Astrocyte (in vitro differentiated cells and primary cell): Measurements from ENCODE around the gene LMNA. TPM values are rescaled to one million over a fixed set of nuclear protein-coding genes. Genes with fewer than 3 reads are reported as not detected.
"Not testable (repeated sequence)": the region's sequence is repeated elsewhere in the genome, so short reads cannot be mapped to it uniquely, and the experiment has no call there.

ENCODE experiments used
- DNase-seq: peaks from one replicate; pipeline ENCODE4 v3.0.0-alpha.2; 2010; ENCODE audit warnings: low read depth
- FAIRE-seq: peaks from 2 replicates; lab custom pipeline; 2011; peaks lifted over from hg19 to GRCh38; lab: Jason Lieb, UNC
- H2AFZ ChIP-seq: 2 replicates; pipeline ENCODE4 v1.6.0; 2012; ENCODE audit warnings: low read depth, low read length, inconsistent platforms
- H3K27ac ChIP-seq: 2 replicates; pipeline ENCODE4 v1.5.1; 2011; ENCODE audit warnings: low read depth, low read length, inconsistent platforms
- H3K27me3 ChIP-seq: 2 replicates; pipeline ENCODE4 v1.6.0; 2011; ENCODE audit warnings: low read length, inconsistent platforms; ENCODE audit not compliant: insufficient read depth
- H3K36me3 ChIP-seq: 2 replicates; pipeline ENCODE4 v1.5.1; 2011; ENCODE audit warnings: low read length, inconsistent platforms; ENCODE audit not compliant: insufficient read depth
- H3K4me1 ChIP-seq: 2 replicates; pipeline ENCODE4 v1.5.1; 2011; ENCODE audit warnings: low read length, inconsistent platforms; ENCODE audit not compliant: insufficient read depth
- H3K4me2 ChIP-seq: 2 replicates; pipeline ENCODE4 v1.6.0; 2012; ENCODE audit warnings: low read length, inconsistent platforms
- H3K4me3 ChIP-seq: 2 replicates; pipeline ENCODE4 v1.5.1; 2011; ENCODE audit warnings: low read depth, mild to moderate bottlenecking, low read length, inconsistent platforms; ENCODE audit not compliant: insufficient read depth
- H3K79me2 ChIP-seq: 2 replicates; pipeline ENCODE4 v1.6.0; 2012; ENCODE audit warnings: mild to moderate bottlenecking, low read length, inconsistent platforms; ENCODE audit not compliant: insufficient read depth
- H3K9ac ChIP-seq: 2 replicates; pipeline ENCODE4 v1.6.0; 2012; ENCODE audit warnings: mild to moderate bottlenecking, low read length, inconsistent platforms
- H3K9me3 ChIP-seq: 2 replicates; pipeline ENCODE4 v1.5.1; 2012; ENCODE audit warnings: low read depth, mild to moderate bottlenecking, low read length, inconsistent platforms; ENCODE audit not compliant: insufficient read depth
- H4K20me1 ChIP-seq: 2 replicates; pipeline ENCODE4 v1.6.0; 2012; ENCODE audit warnings: low read length, inconsistent platforms; ENCODE audit not compliant: insufficient read depth
- H3K27ac Mint-ChIP-seq: one replicate; pipeline ENCODE4 v1.8.0; 2021; ENCODE audit warnings: mild to moderate bottlenecking, mixed read lengths; ENCODE audit not compliant: unreplicated experiment
- H3K27me3 Mint-ChIP-seq: one replicate; pipeline ENCODE4 v1.8.0; 2021; ENCODE audit warnings: low read depth, mixed read lengths; ENCODE audit not compliant: unreplicated experiment
- H3K36me3 Mint-ChIP-seq: one replicate; pipeline ENCODE4 v1.8.0; 2021; ENCODE audit warnings: low read depth, mixed read lengths; ENCODE audit not compliant: unreplicated experiment
- H3K4me1 Mint-ChIP-seq: one replicate; pipeline ENCODE4 v1.8.0; 2021; ENCODE audit warnings: low read depth, mixed read lengths; ENCODE audit not compliant: unreplicated experiment
- H3K4me3 Mint-ChIP-seq: one replicate; pipeline ENCODE4 v1.8.0; 2021; ENCODE audit warnings: mild to moderate bottlenecking, moderate library complexity, mixed read lengths; ENCODE audit not compliant: unreplicated experiment
- H3K9me3 Mint-ChIP-seq: one replicate; pipeline ENCODE4 v1.8.0; 2021; ENCODE audit warnings: mild to moderate bottlenecking, mixed read lengths; ENCODE audit not compliant: unreplicated experiment
- EZH2 ChIP-seq: IDR thresholded peaks from 2 replicates; pipeline ENCODE4 v1.6.1; 2012; ENCODE audit warnings: mild to moderate bottlenecking, low read length, inconsistent platforms; ENCODE audit not compliant: insufficient read depth
- total RNA-seq: library from RNA; stranded (reverse); gene quantifications from 2 replicates; pipeline ENCODE4 v1.2.1, GENCODE V29; 2021
- TF ChIP-seq, protein P1 (sequence below): IDR thresholded peaks from 2 replicates; pipeline ENCODE4 v1.5.1; 2011; ENCODE audit warnings: low read depth, mild to moderate bottlenecking, inconsistent platforms, low read length, moderate library complexity; ENCODE audit not compliant: insufficient read depth

Gene LMNA
- total RNA-seq, 1 donor from 2014 or later, result 464 TPM

DNA sequence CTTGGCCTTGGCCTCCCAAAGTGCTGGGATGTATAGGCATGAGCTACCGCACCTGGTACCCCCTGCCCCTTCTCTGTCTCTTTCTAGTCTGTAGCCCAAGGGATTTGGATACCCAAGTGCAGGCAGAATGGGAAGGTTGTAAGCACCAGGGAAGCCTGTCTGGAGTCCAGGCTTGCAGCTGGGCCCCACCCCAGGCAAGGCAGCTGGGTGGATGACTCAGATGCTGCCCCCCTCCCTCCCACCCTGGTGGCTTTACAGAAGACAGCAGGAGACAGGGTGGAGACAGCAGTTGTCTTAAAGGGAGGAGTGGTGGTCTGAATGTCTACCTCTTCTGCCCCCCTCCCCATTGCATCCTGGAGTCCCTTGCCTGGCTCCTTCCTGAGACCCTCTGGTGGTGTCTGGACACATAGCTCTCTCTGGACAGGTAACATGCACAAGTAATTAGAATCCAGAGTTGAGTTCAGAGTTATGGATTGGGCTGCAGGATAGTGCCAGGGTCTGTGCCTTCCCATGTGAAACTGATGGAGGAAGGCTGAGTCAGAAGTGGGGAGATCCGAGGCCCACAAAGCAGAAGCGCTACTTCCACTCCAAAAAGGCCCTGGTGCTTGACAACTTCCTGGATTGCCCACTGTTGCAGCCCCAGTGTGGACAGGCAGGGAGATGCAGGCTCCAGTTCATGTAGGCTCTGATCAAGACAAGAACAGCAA is 5.1 kb downstream of the LMNA start:
- H3K4me3 Mint-ChIP-seq, result peak overlapping the region; percentile 79
- Histone ChIP-seq H3K4me3 (peak overlapping the region; percentile 29), H3K9ac (peak overlapping the region; percentile 76), H4K20me1 (peaks cover 70% of the 10 kb centered on the region), H3K9me3 (no peaks in the 10 kb centered on the region), H3K36me3 (peaks cover 14% of the 10 kb centered on the region), H2AFZ (no peak overlapping the region), H3K4me1 (peaks cover 64% of the 10 kb centered on the region), H3K27me3 (no peaks in the 10 kb centered on the region), H3K4me2 (peak overlapping the region; percentile 84), H3K79me2 (peaks cover 99% of the 10 kb centered on the region), H3K27ac (peak overlapping the region; percentile 100)
- peak overlapping the region; percentile 83 for H3K27ac Mint-ChIP-seq
- H3K9me3 Mint-ChIP-seq, result no peaks in the 10 kb centered on the region
- peaks cover 12% of the 10 kb centered on the region for H3K36me3 Mint-ChIP-seq
- H3K27me3 Mint-ChIP-seq, result no peaks in the 10 kb centered on the region
- DNase-seq (peak; percentile 64), FAIRE-seq (no peak)
- no peak for TF ChIP-seq EZH2
- TF ChIP-seq, protein P1, sequence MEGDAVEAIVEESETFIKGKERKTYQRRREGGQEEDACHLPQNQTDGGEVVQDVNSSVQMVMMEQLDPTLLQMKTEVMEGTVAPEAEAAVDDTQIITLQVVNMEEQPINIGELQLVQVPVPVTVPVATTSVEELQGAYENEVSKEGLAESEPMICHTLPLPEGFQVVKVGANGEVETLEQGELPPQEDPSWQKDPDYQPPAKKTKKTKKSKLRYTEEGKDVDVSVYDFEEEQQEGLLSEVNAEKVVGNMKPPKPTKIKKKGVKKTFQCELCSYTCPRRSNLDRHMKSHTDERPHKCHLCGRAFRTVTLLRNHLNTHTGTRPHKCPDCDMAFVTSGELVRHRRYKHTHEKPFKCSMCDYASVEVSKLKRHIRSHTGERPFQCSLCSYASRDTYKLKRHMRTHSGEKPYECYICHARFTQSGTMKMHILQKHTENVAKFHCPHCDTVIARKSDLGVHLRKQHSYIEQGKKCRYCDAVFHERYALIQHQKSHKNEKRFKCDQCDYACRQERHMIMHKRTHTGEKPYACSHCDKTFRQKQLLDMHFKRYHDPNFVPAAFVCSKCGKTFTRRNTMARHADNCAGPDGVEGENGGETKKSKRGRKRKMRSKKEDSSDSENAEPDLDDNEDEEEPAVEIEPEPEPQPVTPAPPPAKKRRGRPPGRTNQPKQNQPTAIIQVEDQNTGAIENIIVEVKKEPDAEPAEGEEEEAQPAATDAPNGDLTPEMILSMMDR, result no peak
- peaks cover 56% of the 10 kb centered on the region for H3K4me1 Mint-ChIP-seq

DNA sequence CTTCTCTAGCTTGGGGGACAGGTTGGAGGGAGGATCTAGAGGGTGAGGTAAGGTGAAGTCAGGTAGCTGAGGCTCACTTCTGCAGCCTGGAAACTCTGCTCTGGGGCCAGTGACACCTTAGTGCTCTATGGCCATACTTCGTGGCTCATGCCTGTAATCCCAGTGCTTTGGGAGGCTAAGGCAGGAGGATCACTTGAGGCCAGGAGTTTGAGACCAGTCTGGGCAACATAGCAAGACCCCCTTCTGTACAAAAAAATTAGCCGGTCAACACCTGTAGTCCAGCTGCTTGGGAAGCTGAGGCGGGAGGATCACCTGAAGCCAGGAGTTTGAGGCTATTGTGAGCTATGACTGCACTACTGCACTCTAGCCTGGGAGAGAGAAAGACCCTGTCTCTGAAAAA is 5.8 kb downstream of the LMNA start:
- Histone ChIP-seq H3K4me1 (peaks cover 71% of the 10 kb centered on the region), H3K9me3 (no peaks in the 10 kb centered on the region), H3K27ac (peak overlapping the region; percentile 100), H3K4me3 (peak overlapping the region; percentile 27), H2AFZ (no peak overlapping the region), H3K36me3 (peaks cover 14% of the 10 kb centered on the region), H3K4me2 (peak overlapping the region; percentile 84), H3K9ac (peak overlapping the region; percentile 76), H4K20me1 (peaks cover 67% of the 10 kb centered on the region), H3K79me2 (peaks cover 99% of the 10 kb centered on the region), H3K27me3 (no peaks in the 10 kb centered on the region)
- no peaks in the 10 kb centered on the region for H3K27me3 Mint-ChIP-seq
- DNase-seq (no peak), FAIRE-seq (no peak)
- no peak for TF ChIP-seq EZH2
- H3K36me3 Mint-ChIP-seq, result peaks cover 10% of the 10 kb centered on the region
- peak overlapping the region; percentile 85 for H3K27ac Mint-ChIP-seq
- no peaks in the 10 kb centered on the region for H3K9me3 Mint-ChIP-seq
- H3K4me3 Mint-ChIP-seq, result peak overlapping the region; percentile 76
- H3K4me1 Mint-ChIP-seq, result peaks cover 62% of the 10 kb centered on the region

DNA sequence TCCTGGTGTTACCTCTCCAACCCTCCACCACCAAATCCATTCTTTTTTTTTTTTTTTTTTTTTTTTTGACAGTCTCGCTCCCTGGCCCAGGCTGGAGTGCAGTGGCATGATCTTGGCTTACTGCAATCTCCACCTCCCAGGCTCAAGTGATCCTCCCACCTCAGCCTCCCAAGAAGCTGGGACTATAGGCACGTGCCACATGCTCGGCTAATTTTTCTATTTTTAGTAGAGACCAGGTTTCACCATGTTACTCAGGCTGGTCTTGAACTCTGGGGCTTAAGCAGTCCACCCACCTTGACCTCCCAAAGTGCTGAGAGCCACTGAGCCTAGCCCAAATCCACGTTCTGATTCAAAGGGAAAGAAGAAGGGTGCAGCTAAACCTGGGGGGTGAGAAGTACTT is 6.5 kb downstream of the LMNA start:
- peaks cover 66% of the 10 kb centered on the region for H3K4me1 Mint-ChIP-seq
- peaks cover 60% of the 10 kb centered on the region for H4K20me1 ChIP-seq
- not testable (repeated sequence) for H3K27me3 Mint-ChIP-seq

More for the DNA sequence above, 6.5 kb downstream of the LMNA start:
- peaks cover 14% of the 10 kb centered on the region for H3K36me3 ChIP-seq
- peaks cover 77% of the 10 kb centered on the region for H3K4me1 ChIP-seq
- H3K79me2 ChIP-seq, result peaks cover 95% of the 10 kb centered on the region
- H3K36me3 Mint-ChIP-seq, H3K4me3 ChIP-seq, H3K27me3 ChIP-seq, DNase-seq, FAIRE-seq, H3K9me3 Mint-ChIP-seq, H2AFZ ChIP-seq, H3K9me3 ChIP-seq: not testable (repeated sequence)
- peak overlapping the region; percentile 84 for H3K4me2 ChIP-seq
- peak overlapping the region; percentile 92 for H3K27ac Mint-ChIP-seq
- H3K4me3 Mint-ChIP-seq, result peak overlapping the region; percentile 74
- H3K27ac ChIP-seq, result peak overlapping the region; percentile 100
- peak overlapping the region; percentile 93 for H3K9ac ChIP-seq
